Measurements from ENCODE around the gene CASZ1. TPM values are rescaled to one million over a fixed set of nuclear protein-coding genes. Genes with fewer than 3 reads are reported as not detected.

The CASZ1 gene
- total RNA-seq, 1 experiment from 2014 or later: 0.58 TPM

- Histone ChIP-seq H3K9me3 (replicated peaks) (no peaks in the 10 kb centered on the region), H3K36me3 (no peaks in the 10 kb centered on the region), H3K27ac (no peak overlapping the region), H3K4me3 (no peak overlapping the region), H3K4me1 (replicated peaks) (no peaks in the 10 kb centered on the region), H3K27me3 (replicated peaks) (peaks cover 49% of the 10 kb centered on the region)
- no peak for DNase-seq (ENCODE audit: low read depth in 1 of 2, low spot score in 2 of 2)
Observed at GRCh38 chr1:10779841-10780240, 16.6 kb downstream of the CASZ1 start.

- no peak for DNase-seq (ENCODE audit: low read depth in 1 of 2, low spot score in 2 of 2)
- Histone ChIP-seq H3K27me3 (replicated peaks) (peaks cover 50% of the 10 kb centered on the region), H3K9me3 (replicated peaks) (no peaks in the 10 kb centered on the region), H3K36me3 (no peaks in the 10 kb centered on the region), H3K4me3 (no peak overlapping the region), H3K27ac (no peak overlapping the region), H3K4me1 (replicated peaks) (no peaks in the 10 kb centered on the region)
Observed at GRCh38 chr1:10779201-10779600, 17.2 kb downstream of the CASZ1 start.

GRCh38 chr1:10778640-10779039 is 17.8 kb downstream of the CASZ1 start:
- Histone ChIP-seq H3K27me3 (replicated peaks) (peaks cover 56% of the 10 kb centered on the region), H3K4me1 (replicated peaks) (no peaks in the 10 kb centered on the region), H3K27ac (no peak overlapping the region), H3K9me3 (replicated peaks) (no peaks in the 10 kb centered on the region), H3K36me3 (no peaks in the 10 kb centered on the region), H3K4me3 (no peak overlapping the region)
- DNase-seq (ENCODE audit: low read depth in 1 of 2, low spot score in 2 of 2): no peak

DNA sequence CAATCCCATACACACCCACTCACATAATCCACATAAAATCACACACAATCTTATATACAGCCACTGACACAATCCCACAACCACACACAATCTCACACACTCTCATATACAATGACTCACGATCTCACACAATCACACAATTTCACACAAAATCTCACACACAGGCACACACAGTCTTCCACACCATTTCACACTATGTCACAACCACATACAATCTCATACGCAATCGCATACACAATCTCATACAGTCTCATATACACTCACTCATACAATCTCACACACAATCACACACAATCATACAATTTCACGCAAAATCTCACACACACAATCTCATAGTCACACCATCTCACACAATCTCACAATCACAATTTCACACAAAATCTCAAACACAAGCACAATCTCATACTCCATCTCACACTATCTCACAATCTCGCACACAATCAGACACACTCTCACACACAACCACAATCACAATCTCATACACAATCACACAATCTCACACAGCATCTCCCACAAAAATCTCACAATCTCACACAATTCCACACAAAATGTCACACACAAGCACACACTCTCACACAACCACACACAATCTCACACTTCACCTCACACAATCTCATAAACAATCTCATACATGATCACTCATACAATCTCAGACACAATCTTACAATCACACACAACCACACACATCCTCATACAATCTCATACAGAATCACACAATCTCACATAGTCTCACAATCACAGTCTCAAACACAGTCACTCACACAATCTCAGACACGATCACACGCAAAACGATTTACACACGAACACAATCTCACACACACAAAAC is 18.5 kb downstream of the CASZ1 start:
- DNase-seq (ENCODE audit: low read depth in 1 of 2, low spot score in 2 of 2): no peak
- H3K4me3 ChIP-seq: no peak overlapping the region
- H3K27me3 ChIP-seq (replicated peaks): peaks cover 52% of the 10 kb centered on the region
- H3K27ac ChIP-seq: no peak overlapping the region
- H3K36me3 ChIP-seq: no peaks in the 10 kb centered on the region
- H3K4me1 ChIP-seq (replicated peaks): no peaks in the 10 kb centered on the region
- H3K9me3 ChIP-seq (replicated peaks): no peaks in the 10 kb centered on the region

DNA sequence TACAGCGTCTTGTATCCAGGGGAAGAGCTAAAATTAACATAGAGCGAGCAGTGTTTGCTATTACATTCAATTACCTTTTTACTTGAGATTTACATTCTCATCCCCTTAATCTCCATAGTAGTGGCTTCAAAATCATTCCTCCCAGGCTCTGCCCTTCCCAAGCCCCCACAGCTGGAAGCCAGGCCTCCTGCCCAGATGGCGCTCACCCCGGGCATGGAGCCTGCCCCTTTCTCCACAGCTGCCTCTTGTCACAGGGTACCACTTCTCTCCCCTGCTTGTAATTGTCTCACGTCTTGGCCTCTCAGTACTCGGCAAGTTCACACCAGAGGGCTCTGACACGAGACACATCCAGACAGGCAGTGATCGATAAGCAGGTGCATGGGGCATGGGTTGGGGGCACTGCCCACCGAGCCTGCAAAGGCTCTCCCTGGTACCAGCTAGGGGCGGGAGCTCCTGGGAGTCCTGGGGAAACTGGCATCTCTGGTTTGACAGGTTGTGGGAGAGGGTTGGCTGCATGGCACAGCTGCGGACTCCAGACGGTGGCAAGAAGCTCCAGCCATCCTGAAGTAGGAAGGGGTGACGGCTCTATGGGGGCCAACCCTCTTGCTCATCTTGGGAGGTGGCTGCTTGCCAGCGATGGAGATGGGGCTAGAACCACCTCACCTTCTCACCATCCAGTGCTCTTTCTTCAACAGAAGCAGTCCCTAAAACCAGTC is 20.1 kb downstream of the CASZ1 start:
- H3K27ac ChIP-seq: no peak overlapping the region
- H3K9me3 ChIP-seq (replicated peaks): no peaks in the 10 kb centered on the region
- H3K4me3 ChIP-seq: no peak overlapping the region
- no peak for DNase-seq (ENCODE audit: low read depth in 1 of 2, low spot score in 2 of 2)
- H3K36me3 ChIP-seq: no peaks in the 10 kb centered on the region
- peaks cover 56% of the 10 kb centered on the region for H3K27me3 ChIP-seq (replicated peaks)
- no peaks in the 10 kb centered on the region for H3K4me1 ChIP-seq (replicated peaks)

- no peak for DNase-seq (ENCODE audit: low read depth in 1 of 2, low spot score in 2 of 2)
- no peak overlapping the region for H3K4me3 ChIP-seq
- H3K9me3 ChIP-seq (replicated peaks): no peaks in the 10 kb centered on the region
- H3K27ac ChIP-seq: no peak overlapping the region
- H3K27me3 ChIP-seq (replicated peaks): peaks cover 57% of the 10 kb centered on the region
- H3K4me1 ChIP-seq (replicated peaks): no peaks in the 10 kb centered on the region
- no peaks in the 10 kb centered on the region for H3K36me3 ChIP-seq
Observed at GRCh38 chr1:10775763-10776162, 20.7 kb downstream of the CASZ1 start.

DNA sequence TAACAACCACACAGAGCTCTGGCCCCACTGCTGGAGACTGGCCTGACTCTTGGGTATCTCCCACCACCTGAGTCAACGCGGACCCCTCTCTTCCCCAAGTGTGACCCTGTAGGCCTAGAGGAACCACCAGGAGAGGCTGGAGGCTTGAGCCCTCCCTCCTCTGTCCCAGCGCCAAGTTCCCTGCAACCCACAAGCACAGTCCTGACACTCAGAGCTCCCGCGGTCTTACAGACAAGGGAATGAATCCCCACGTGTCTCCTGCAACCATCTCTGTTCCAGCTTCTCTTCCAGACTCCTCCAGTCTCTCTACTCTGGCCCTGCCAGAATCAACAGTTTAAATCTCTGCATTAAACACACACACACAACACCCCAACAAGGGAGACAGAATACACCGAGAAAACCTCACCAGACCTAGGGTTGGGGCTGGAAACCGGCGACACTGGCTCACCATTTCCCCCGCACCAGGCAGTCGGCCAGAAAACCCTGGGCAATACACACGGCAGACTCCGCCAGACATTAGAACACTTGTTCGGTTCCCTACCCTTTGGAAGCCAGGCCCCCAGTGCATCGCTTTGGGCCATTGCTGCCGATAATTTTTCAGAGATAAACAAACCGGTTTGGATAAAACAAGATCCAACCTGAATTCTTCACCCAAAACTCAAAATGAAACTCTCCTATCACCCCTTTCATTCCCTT is 21.7 kb downstream of the CASZ1 start:
- DNase-seq (ENCODE audit: low read depth in 1 of 2, low spot score in 2 of 2): no peak
- Histone ChIP-seq H3K9me3 (replicated peaks) (no peaks in the 10 kb centered on the region), H3K27ac (no peak overlapping the region), H3K4me3 (no peak overlapping the region), H3K36me3 (no peaks in the 10 kb centered on the region), H3K4me1 (replicated peaks) (no peaks in the 10 kb centered on the region), H3K27me3 (replicated peaks) (peaks cover 58% of the 10 kb centered on the region)

- Histone ChIP-seq H3K36me3 (no peaks in the 10 kb centered on the region), H3K4me1 (replicated peaks) (no peaks in the 10 kb centered on the region), H3K9me3 (replicated peaks) (no peaks in the 10 kb centered on the region), H3K27ac (no peak overlapping the region), H3K4me3 (no peak overlapping the region), H3K27me3 (replicated peaks) (peaks cover 57% of the 10 kb centered on the region)
- DNase-seq (ENCODE audit: low read depth in 1 of 2, low spot score in 2 of 2): no peak
Observed at GRCh38 chr1:10773851-10774614, 22.4 kb downstream of the CASZ1 start.

GRCh38 chr1:10773376-10773775 is 23.1 kb downstream of the CASZ1 start:
- no peaks in the 10 kb centered on the region for H3K4me1 ChIP-seq (replicated peaks)
- DNase-seq (ENCODE audit: low read depth in 1 of 2, low spot score in 2 of 2): no peak
- H3K27ac ChIP-seq: no peak overlapping the region
- no peaks in the 10 kb centered on the region for H3K36me3 ChIP-seq
- peaks cover 56% of the 10 kb centered on the region for H3K27me3 ChIP-seq (replicated peaks)
- H3K4me3 ChIP-seq: no peak overlapping the region
- no peaks in the 10 kb centered on the region for H3K9me3 ChIP-seq (replicated peaks)

GRCh38 chr1:10772711-10773110 is 23.7 kb downstream of the CASZ1 start:
- no peak overlapping the region for H3K27ac ChIP-seq
- no peak for DNase-seq (ENCODE audit: low read depth in 1 of 2, low spot score in 2 of 2)
- no peak overlapping the region for H3K4me3 ChIP-seq
- H3K9me3 ChIP-seq (replicated peaks): no peaks in the 10 kb centered on the region
- no peaks in the 10 kb centered on the region for H3K4me1 ChIP-seq (replicated peaks)
- H3K36me3 ChIP-seq: no peaks in the 10 kb centered on the region
- H3K27me3 ChIP-seq (replicated peaks): peaks cover 54% of the 10 kb centered on the region

DNA sequence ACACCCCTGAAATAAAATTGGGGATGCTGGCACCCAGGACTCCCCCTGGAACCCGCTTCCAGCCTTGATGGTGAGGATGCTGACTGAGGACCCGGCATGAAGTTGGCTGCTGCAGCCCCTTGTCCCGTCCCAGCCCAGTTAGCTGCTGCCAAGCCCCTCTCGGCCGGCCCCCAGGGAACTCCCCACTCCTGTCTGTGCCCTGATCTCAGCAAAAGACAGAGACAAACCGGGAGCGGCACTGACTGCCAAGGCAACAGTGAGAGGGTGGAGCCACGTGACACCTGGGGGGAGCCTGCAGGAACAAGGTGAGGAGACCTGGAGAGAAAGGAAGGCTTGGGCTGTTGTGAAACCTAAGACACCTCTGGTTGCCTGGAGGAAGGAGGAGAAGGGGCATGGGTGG is 24.7 kb downstream of the CASZ1 start:
- Histone ChIP-seq H3K27ac (no peak overlapping the region), H3K36me3 (no peaks in the 10 kb centered on the region), H3K9me3 (replicated peaks) (no peaks in the 10 kb centered on the region), H3K27me3 (replicated peaks) (peaks cover 47% of the 10 kb centered on the region), H3K4me3 (no peak overlapping the region), H3K4me1 (replicated peaks) (no peaks in the 10 kb centered on the region)
- DNase-seq (ENCODE audit: low read depth in 1 of 2, low spot score in 2 of 2): no peak

DNA sequence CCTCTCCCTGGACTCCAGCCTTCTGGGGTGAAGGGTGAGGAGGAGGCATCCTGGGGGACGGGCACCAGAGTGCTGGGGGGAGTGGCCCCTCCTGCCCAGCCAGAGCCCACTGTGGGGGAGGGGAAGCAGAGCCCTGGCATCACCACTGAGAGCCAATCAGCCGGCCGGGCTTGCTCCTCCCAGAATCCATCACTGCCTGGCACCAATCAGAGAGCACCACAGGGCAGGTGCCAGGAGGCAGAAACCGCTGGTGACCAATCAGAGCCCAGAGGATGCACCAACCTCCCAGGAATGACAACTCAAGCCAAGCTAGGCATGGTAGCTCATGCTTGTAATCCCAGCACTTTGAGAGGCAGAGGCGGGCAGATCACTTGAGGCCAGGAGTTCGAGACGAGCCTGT is 27.9 kb downstream of the CASZ1 start:
- H3K4me3 ChIP-seq: no peak overlapping the region
- DNase-seq (ENCODE audit: low read depth in 1 of 2, low spot score in 2 of 2): no peak
- H3K27me3 ChIP-seq (replicated peaks): peaks cover 36% of the 10 kb centered on the region
- no peak overlapping the region for H3K27ac ChIP-seq
- H3K9me3 ChIP-seq (replicated peaks): no peaks in the 10 kb centered on the region
- H3K4me1 ChIP-seq (replicated peaks): no peaks in the 10 kb centered on the region
- no peaks in the 10 kb centered on the region for H3K36me3 ChIP-seq

GRCh38 chr1:10767282-10767681 is 29.2 kb downstream of the CASZ1 start:
- Histone ChIP-seq H3K27me3 (replicated peaks) (peaks cover 41% of the 10 kb centered on the region), H3K4me1 (replicated peaks) (no peaks in the 10 kb centered on the region), H3K9me3 (replicated peaks) (no peaks in the 10 kb centered on the region), H3K4me3 (no peak overlapping the region), H3K36me3 (no peaks in the 10 kb centered on the region), H3K27ac (no peak overlapping the region)
- no peak for DNase-seq (ENCODE audit: low read depth in 1 of 2, low spot score in 2 of 2)

Data from SJSA1 (cell line).